GM18951 (cell line): Measurements from ENCODE around the gene DOK1.

Source experiments
- POLR2A ChIP-seq: IDR thresholded peaks from 4 replicates; pipeline ENCODE4 v1.6.1; 2011; ENCODE audit warnings: mild to moderate bottlenecking; ENCODE audit not compliant: insufficient read length, insufficient read depth; ENCODE audit errors: extremely low read depth
- in situ Hi-C: fragments of 300-500 bp; cut with MboI; formaldehyde crosslinking; loops from one replicate; pipeline ENCODE4 v1.12.0; 2022; ENCODE audit warnings: low sequenced_read_pairs, mixed read lengths, inconsistent platforms; ENCODE audit not compliant: unreplicated experiment

DOK1 gene

GRCh38 chr2:74548285-74548899 is 6.1 kb upstream of the DOK1 start:
- in situ Hi-C loops = no loop called here
- no peak for TF ChIP-seq POLR2A

GRCh38 chr2:74548900-74549826 is 5.4 kb upstream of the DOK1 start:
- in situ Hi-C loops = no loop called here
- TF ChIP-seq POLR2A = peak; percentile 53

- TF ChIP-seq POLR2A = no peak
- in situ Hi-C loops = no loop called here
Measured at GRCh38 chr2:74550231-74550630, 4.3 kb upstream of the DOK1 start.

GRCh38 chr2:74551530-74551929 is 3.0 kb upstream of the DOK1 start:
- in situ Hi-C loops = no loop called here
- TF ChIP-seq POLR2A = no peak

GRCh38 chr2:74551942-74552913 is 2.3 kb upstream of the DOK1 start:
- in situ Hi-C loops = no loop called here
- TF ChIP-seq POLR2A = no peak

GRCh38 chr2:74552914-74553811 is 1.4 kb upstream of the DOK1 start:
- in situ Hi-C loops = no loop called here
- no peak for TF ChIP-seq POLR2A

- peak; percentile 53 for TF ChIP-seq POLR2A
- in situ Hi-C loops = no loop called here
Measured at GRCh38 chr2:74554820-74555531, 456 bp downstream of the DOK1 start.

- in situ Hi-C loops = no loop called here
- no peak for TF ChIP-seq POLR2A
Measured at GRCh38 chr2:74555610-74556103, 1.1 kb downstream of the DOK1 start.

GRCh38 chr2:74556159-74556558 is 1.6 kb downstream of the DOK1 start:
- TF ChIP-seq POLR2A = no peak
- in situ Hi-C loops = no loop called here

GRCh38 chr2:74556831-74557370 is 2.4 kb downstream of the DOK1 start:
- in situ Hi-C loops = no loop called here
- TF ChIP-seq POLR2A = peak; percentile 15
